Endothelial cell of umbilical vein (primary cell): ENCODE data around the gene TMEM140. TPM values are rescaled to one million over a fixed set of nuclear protein-coding genes. Genes with fewer than 3 reads are reported as not detected.

Source experiments
- BruUV-seq: library from RNA; stranded (reverse); fragments of 400-500 nt; replicated peaks from 2 replicates; lab custom pipeline; 2021; lab: Mats Ljungman, UMichigan
- CTCF ChIA-PET: fragments of 300-600, 350-600 bp; sonication (Branson Sonifier 250); formaldehyde crosslinking; loops from one replicate; lab custom pipeline; 2021; ENCODE audit warnings: antibody characterized with exemption, inconsistent platforms; lab: Charles Lee
- POLR2A ChIA-PET: fragments of 300-600, 350-600 bp; sonication (Branson Sonifier 250); formaldehyde crosslinking; loops from one replicate; lab custom pipeline; 2021; ENCODE audit warnings: antibody characterized with exemption, inconsistent platforms; lab: Charles Lee
- DNase-seq: peaks from one replicate; pipeline ENCODE4 v3.0.0-alpha.2; 2011; ENCODE audit warnings: low read depth, low spot score
- FAIRE-seq: peaks from 2 replicates; lab custom pipeline; 2011; peaks lifted over from hg19 to GRCh38; lab: Jason Lieb, UNC
- H2AFZ ChIP-seq: 2 replicates; pipeline ENCODE4 v1.6.0; 2012; ENCODE audit warnings: low read depth, low read length, control low read depth, inconsistent platforms
- H3K27ac ChIP-seq: 2 replicates; pipeline ENCODE4 v1.5.1; 2011; ENCODE audit warnings: low read depth, mild to moderate bottlenecking, control low read depth, low read length, moderate library complexity; ENCODE audit not compliant: insufficient read depth
- H3K27me3 ChIP-seq, 2 experiments: 2 replicates each; pipeline versions ENCODE4 v1.6.0 to v1.6.1; 2011; ENCODE audit warnings: low read length in 2 of 2, mixed read lengths in 1 of 2; ENCODE audit not compliant: control insufficient read depth in 2 of 2, insufficient read depth in 2 of 2
- H3K36me3 ChIP-seq, 2 experiments: 2 replicates in 1 of 2; 3 replicates in 1 of 2; pipeline ENCODE4 v1.5.1; 2011; ENCODE audit warnings: low read length in 2 of 2, mild to moderate bottlenecking in 1 of 2, moderate library complexity in 1 of 2; ENCODE audit not compliant: control insufficient read depth in 2 of 2, insufficient read depth in 2 of 2; ENCODE audit errors: extremely low read depth in 1 of 2
- H3K4me1 ChIP-seq: 3 replicates; pipeline ENCODE4 v1.5.1; 2011; ENCODE audit warnings: mild to moderate bottlenecking, low read length; ENCODE audit not compliant: control insufficient read depth, insufficient read depth; ENCODE audit errors: extremely low read depth
- H3K4me2 ChIP-seq: 2 replicates; pipeline ENCODE4 v1.6.1; 2011; ENCODE audit warnings: low read length, control low read depth, mixed read lengths; ENCODE audit not compliant: insufficient read depth
- H3K4me3 ChIP-seq, 3 experiments: fragments of 200-600 bp in 1 of 3; sonication (generic), shearing (Covaris generic) in 1 of 3; replicated peaks in 1 of 3; 2 replicates each; pipeline ENCODE4 v1.5.1; 2011 to 2016; ENCODE audit warnings: control low read depth in 3 of 3, low read length in 3 of 3, mild to moderate bottlenecking in 2 of 3, inconsistent platforms in 1 of 3, low read depth in 1 of 3, moderate library complexity in 1 of 3; ENCODE audit not compliant: insufficient read depth in 1 of 3
- H3K79me2 ChIP-seq: 2 replicates; pipeline ENCODE4 v1.6.0; 2012; ENCODE audit warnings: low read length, inconsistent platforms; ENCODE audit not compliant: control insufficient read depth, insufficient read depth
- H3K9ac ChIP-seq: replicated peaks from 2 replicates; pipeline ENCODE3; 2011; ENCODE audit warnings: low read length, control low read depth; ENCODE audit not compliant: insufficient read depth; ENCODE audit errors: extremely low read depth
- H3K9me1 ChIP-seq: replicated peaks from 3 replicates; pipeline ENCODE4 v1.6.0; 2011; ENCODE audit warnings: mild to moderate bottlenecking, low read length; ENCODE audit not compliant: control insufficient read depth, insufficient read depth; ENCODE audit errors: extremely low read depth
- H3K9me3 ChIP-seq: replicated peaks from 2 replicates; pipeline ENCODE4 v1.5.1; 2012; ENCODE audit warnings: low read length, inconsistent platforms; ENCODE audit not compliant: control insufficient read depth, insufficient read depth
- H4K20me1 ChIP-seq: replicated peaks from 2 replicates; pipeline ENCODE3; 2011; ENCODE audit warnings: mild to moderate bottlenecking, low read length; ENCODE audit not compliant: control insufficient read depth, insufficient read depth; ENCODE audit errors: extremely low read depth
- EZH2 ChIP-seq: IDR thresholded peaks from 2 replicates; pipeline ENCODE4 v1.6.1; 2012; ENCODE audit warnings: borderline replicate concordance, low read depth, mild to moderate bottlenecking, moderate library complexity, low read length, inconsistent platforms; ENCODE audit not compliant: severe bottlenecking
- FOS ChIP-seq: IDR thresholded peaks from 2 replicates; pipeline ENCODE4 v1.6.1; 2011; ENCODE audit warnings: mild to moderate bottlenecking, low read length, moderate library complexity, borderline replicate concordance; ENCODE audit not compliant: insufficient read depth
- GATA2 ChIP-seq: IDR thresholded peaks from 2 replicates; pipeline ENCODE4 v1.7.0; 2011; ENCODE audit warnings: low read depth, mild to moderate bottlenecking, moderate library complexity, mixed read lengths, low read length; ENCODE audit not compliant: insufficient read length, insufficient read depth
- JUN ChIP-seq: IDR thresholded peaks from 2 replicates; pipeline ENCODE4 v1.6.1; 2011; ENCODE audit warnings: borderline replicate concordance, low read depth; ENCODE audit not compliant: insufficient read length, insufficient read depth
- MYC ChIP-seq: IDR thresholded peaks from one replicate; pipeline ENCODE4 v1.6.1; 2011; ENCODE audit warnings: mild to moderate bottlenecking, low read depth, low read length
- POLR2A ChIP-seq: IDR thresholded peaks from 2 replicates; pipeline ENCODE4 v1.6.1; 2012; ENCODE audit warnings: low read depth, mild to moderate bottlenecking, control low read depth, low read length
- POLR2AphosphoS5 ChIP-seq: IDR thresholded peaks from 2 replicates; pipeline ENCODE4 v1.6.1; 2012; ENCODE audit warnings: low read depth, mild to moderate bottlenecking, control low read depth, low read length, moderate library complexity; ENCODE audit not compliant: insufficient read depth
- dilution Hi-C: fragments of 300-500 bp; cut with MboI; formaldehyde crosslinking; loops from one replicate; pipeline ENCODE4 v1.15.0; 2019; ENCODE audit warnings: low sequenced_read_pairs; ENCODE audit not compliant: extremely low pct_ligation_motif_present
- intact Hi-C: fragments of 100-400 bp; cut with micrococcal nuclease; formaldehyde crosslinking; loops from one replicate; pipeline ENCODE4 v1.10.0; 2022
- polyA plus RNA-seq, 4 experiments: library from polyadenylated mRNA; depleted of rRNA in 3 of 4; stranded (reverse) in 3 of 4; unstranded in 1 of 4; fragments of >200 nt; gene quantifications; 2 replicates each; pipeline versions ENCODE4 v1.2.1 to v1.2.3, GENCODE V29; 2011 to 2012; ENCODE audit warnings: missing spikeins in 1 of 4
- total RNA-seq: library from RNA; stranded (reverse); gene quantifications from 2 replicates; pipeline ENCODE4 v1.2.3, GENCODE V29; 2021
- TF ChIP-seq, protein P1 (sequence below): IDR thresholded peaks from 2 replicates; pipeline ENCODE4 v1.6.1; 2011; ENCODE audit not compliant: insufficient read depth, insufficient read length
- TF ChIP-seq, protein P2 (sequence below), 2 donors: IDR thresholded peaks; 1 replicate in 1 of 2; 2 replicates in 1 of 2; pipeline ENCODE4 v1.5.1; 2011; ENCODE audit warnings: low read length in 2 of 2, mild to moderate bottlenecking in 2 of 2, moderate library complexity in 2 of 2, control low read depth in 1 of 2, inconsistent platforms in 1 of 2, low read depth in 1 of 2; ENCODE audit not compliant: insufficient read depth in 1 of 2; ENCODE audit errors: extremely low read depth in 1 of 2

The TMEM140 gene
- total and polyA plus RNA-seq, 2 donors (not counting 3 experiments of a cell fraction or from before 2014, with no cell fraction given) = 17.9 to 26.5 TPM

DNA sequence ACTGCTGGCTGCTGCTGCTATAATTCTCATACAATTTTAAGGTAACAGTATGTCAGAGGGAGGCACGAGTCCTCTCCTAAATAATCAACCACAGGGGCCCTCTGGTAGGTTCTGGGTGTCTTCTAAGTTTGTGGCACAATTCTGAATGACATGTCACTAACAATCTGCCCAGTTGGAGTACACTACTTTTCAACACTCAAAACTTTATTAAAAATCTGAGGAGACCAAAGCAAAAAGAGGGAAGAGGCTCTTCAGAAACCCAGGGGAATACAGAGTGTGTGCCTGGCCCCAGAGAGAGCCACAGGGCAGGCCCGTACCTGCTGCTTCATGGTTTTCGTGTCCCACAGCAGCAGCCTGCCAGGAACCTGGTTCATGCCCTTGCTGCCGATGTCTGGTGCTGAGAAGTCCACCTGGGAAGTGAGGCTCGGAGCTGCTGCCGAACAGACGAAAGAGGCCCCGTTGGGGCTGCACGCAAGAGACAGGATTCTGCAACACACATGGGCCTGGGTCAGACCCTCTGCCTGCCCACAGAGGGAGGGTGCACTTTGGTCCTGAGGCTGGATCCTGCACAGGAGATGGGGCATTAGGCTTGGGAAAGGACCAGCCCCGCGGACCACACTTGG lies 45.2 kb downstream of the TMEM140 start:
- DNase-seq = no peak
- no TSS peak for BruUV-seq
- POLR2A ChIA-PET = no interaction called here
- Histone ChIP-seq H3K27ac (no peak overlapping the region), H3K36me3 (peaks cover 2 to 3% of the 10 kb centered on the region in 2 experiments), H3K79me2 (no peaks in the 10 kb centered on the region), H3K9ac (no peak overlapping the region), H3K9me3 (no peaks in the 10 kb centered on the region), H3K27me3 (no peaks in the 10 kb centered on the region), H4K20me1 (no peaks in the 10 kb centered on the region), H3K4me2 (no peak overlapping the region), H3K4me3 (no peak overlapping the region), H2AFZ (no peak overlapping the region), H3K4me1 (no peaks in the 10 kb centered on the region), H3K9me1 (no peaks in the 10 kb centered on the region)
- CTCF ChIA-PET = no interaction called here
- FAIRE-seq = no peak
- intact Hi-C loops (no loop called here), dilution Hi-C loops (no loop called here)
- TF ChIP-seq, protein P1, sequence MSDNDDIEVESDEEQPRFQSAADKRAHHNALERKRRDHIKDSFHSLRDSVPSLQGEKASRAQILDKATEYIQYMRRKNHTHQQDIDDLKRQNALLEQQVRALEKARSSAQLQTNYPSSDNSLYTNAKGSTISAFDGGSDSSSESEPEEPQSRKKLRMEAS = no peak
- TF ChIP-seq EZH2 (no peak), FOS (no peak), POLR2AphosphoS5 (no peak), GATA2 (no peak), JUN (no peak), POLR2A (no peak), MYC (no peak)
- TF ChIP-seq, protein P2, sequence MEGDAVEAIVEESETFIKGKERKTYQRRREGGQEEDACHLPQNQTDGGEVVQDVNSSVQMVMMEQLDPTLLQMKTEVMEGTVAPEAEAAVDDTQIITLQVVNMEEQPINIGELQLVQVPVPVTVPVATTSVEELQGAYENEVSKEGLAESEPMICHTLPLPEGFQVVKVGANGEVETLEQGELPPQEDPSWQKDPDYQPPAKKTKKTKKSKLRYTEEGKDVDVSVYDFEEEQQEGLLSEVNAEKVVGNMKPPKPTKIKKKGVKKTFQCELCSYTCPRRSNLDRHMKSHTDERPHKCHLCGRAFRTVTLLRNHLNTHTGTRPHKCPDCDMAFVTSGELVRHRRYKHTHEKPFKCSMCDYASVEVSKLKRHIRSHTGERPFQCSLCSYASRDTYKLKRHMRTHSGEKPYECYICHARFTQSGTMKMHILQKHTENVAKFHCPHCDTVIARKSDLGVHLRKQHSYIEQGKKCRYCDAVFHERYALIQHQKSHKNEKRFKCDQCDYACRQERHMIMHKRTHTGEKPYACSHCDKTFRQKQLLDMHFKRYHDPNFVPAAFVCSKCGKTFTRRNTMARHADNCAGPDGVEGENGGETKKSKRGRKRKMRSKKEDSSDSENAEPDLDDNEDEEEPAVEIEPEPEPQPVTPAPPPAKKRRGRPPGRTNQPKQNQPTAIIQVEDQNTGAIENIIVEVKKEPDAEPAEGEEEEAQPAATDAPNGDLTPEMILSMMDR (IDR thresholded peaks at IDR 0.05; ENCODE audit: extremely low read depth in 1 of 2, insufficient read depth in 1 of 2, low read depth in 1 of 2, low read length in 2 of 2) = no peak
